Measurements from ENCODE around the gene ESPN. TPM values are rescaled to one million over a fixed set of nuclear protein-coding genes. Genes with fewer than 3 reads are reported as not detected.
"Not testable (repeated sequence)": the region's sequence is repeated elsewhere in the genome, so short reads cannot be mapped to it uniquely, and the experiment has no call there.

The ESPN gene
- total RNA-seq (ENCODE audit: insufficient read depth, low replicate concordance), result 0.24 TPM

DNA sequence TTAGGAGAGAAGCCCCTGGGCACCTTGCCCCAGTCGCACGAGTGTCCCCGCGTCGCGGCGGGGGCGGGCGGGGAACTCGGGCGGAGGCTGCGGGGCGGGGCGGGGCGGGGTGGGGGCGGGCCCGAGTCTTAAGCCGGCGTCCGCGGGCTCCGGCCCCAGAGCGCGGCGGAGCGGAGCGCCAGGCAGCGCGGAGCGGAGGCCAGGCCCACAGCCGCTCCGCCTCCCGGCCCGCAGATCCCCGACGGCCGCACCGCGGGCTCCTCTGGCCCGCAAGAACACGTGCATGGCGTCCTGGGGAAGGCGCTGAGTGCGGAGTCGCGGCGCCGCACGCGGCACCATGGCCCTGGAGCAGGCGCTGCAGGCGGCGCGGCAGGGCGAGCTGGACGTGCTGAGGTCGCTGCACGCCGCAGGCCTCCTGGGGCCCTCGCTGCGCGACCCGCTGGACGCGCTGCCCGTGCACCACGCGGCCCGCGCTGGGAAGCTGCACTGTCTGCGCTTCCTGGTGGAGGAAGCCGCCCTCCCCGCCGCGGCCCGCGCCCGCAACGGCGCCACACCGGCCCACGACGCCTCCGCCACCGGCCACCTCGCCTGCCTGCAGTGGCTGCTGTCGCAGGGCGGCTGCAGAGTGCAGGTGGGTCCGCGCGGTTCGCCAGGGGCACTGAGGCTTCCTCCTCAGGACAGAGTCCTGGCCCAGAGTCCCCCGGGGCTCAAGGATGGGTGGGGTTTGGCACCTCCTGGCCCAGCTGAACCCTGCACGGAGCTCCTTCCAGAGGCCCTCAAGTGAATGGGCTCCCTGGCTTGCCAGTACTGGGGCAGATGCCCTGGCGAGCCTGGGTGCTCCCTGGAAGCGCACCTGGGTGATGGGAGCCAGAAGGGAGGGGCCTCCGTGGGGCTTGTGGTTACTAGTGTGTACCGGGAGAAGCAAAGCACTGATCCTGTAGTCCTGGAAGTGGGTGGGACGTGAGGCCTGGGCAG, at the start of gene ESPN:
TSS of gene ESPN (plus strand) at position 158 of the 975 bp plus-strand sequence. CDS start at position 338, 180 bp downstream.
- DNase-seq (ENCODE audit: low spot score), result no peak

GRCh38 chr1:6378096-6378746, 46.4 kb upstream of the ESPN start:
- no peak for DNase-seq (ENCODE audit: low spot score)

- no peak for DNase-seq (ENCODE audit: low spot score)
Measured at GRCh38 chr1:6380037-6380436, 44.5 kb upstream of the ESPN start.

- no peak for DNase-seq (ENCODE audit: low spot score)
Measured at GRCh38 chr1:6384135-6384534, 40.4 kb upstream of the ESPN start.

DNA sequence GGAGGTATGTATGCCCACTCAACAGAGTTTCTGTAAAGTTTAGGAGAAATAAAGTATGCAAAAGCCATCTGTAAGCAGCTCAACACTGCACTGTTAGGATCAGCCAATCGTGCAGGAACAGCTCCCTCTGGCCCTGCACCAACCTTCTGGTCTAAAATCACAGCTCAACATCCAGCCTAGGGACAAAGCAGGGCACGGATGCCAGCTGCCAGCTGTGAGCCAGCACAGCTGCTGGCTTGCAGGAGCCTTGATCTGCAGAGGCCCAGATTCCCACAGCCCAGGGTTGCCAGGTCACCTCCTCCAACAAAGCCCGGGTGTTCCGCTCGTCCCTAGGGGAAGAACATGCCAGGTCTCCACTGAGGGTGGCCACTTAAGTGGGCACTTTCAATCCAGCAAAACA, 39.6 kb upstream of the ESPN start:
- DNase-seq (ENCODE audit: low spot score), result no peak

GRCh38 chr1:6385488-6386191, 38.9 kb upstream of the ESPN start:
- peak; percentile 50 for DNase-seq (ENCODE audit: low spot score)

- DNase-seq (ENCODE audit: low spot score), result peak; percentile 23
Measured at GRCh38 chr1:6386371-6386949, 38.1 kb upstream of the ESPN start.

GRCh38 chr1:6389971-6390370, 34.6 kb upstream of the ESPN start:
- no peak for DNase-seq (ENCODE audit: low spot score)

DNA sequence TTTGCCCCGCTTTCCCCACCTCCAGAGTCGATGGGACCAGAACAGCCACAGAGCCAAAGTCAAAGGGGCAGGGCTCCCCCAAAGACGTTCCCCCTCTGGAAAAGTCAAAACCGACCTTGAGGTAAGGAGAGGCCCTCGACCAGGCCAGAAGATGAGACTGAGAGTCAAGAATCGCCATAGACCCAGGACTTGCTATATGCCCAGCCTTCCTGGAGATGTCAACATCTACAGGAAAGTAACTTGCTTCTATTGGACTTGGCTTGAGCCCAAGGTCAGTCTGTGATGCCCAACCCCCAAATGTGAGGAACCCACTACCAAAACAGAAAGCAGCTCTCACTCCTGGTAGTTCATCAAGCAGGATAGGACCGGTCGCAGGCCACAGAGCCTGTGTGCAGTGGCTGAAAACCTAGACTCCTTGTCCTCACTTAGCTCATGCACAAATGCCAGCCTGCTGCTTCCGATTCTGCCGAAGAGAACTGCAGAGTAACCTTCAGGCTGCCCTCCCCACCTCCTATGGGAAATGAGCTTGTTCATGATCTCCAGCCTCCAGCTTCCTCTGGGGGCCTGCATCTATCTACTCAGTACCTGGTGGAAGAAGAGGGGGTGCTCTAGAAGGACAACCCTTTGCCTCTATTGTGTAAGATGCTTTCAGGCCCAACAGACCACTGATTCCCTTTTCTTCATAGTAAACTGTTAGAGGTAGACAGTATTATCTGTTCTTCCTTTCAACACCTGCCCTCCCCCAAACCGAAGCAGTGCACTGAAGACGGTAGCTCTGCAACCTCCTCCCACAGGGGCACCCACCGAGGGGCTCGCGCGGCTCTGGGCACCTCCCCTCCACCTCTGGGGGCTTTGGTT, 32.4 kb upstream of the ESPN start:
- no peak for DNase-seq (ENCODE audit: low spot score)

GRCh38 chr1:6392809-6393399, 31.7 kb upstream of the ESPN start:
- DNase-seq (ENCODE audit: low spot score), result peak; percentile 14

- peak; percentile 95 for DNase-seq (ENCODE audit: low spot score)
Measured at GRCh38 chr1:6393400-6394187, 31.0 kb upstream of the ESPN start, which contains the start of gene ACOT7. Gene ACOT7 (minus strand): TSS chr1:6393767. CDS start chr1:6393399, 368 bp downstream.

GRCh38 chr1:6395130-6395529, 29.4 kb upstream of the ESPN start:
- DNase-seq (ENCODE audit: low spot score), result not testable (repeated sequence)

DNA sequence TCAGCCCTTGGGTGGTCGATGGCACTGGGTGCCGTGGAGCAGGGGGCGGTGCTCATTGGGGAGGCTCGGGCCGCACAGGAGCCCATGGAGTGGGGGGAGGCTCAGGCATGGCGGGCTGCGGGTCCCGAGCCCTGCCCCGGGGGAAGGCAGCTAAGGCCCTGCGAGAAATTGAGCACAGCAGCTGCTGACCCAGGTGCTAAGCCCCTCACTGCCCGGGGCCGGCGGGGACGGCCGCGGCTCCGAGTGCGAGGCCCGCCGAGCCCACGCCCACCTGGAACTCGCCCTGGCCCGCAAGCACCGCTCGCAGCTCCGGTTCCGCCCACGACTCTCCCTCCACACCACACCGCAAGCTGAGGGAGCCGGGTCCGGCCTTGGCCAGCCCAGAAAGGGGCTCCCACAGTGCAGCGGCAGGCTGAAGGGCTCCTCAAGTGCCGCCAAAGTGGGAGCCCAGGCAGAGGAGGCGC, 28.8 kb upstream of the ESPN start:
- not testable (repeated sequence) for DNase-seq (ENCODE audit: low spot score)

DNA sequence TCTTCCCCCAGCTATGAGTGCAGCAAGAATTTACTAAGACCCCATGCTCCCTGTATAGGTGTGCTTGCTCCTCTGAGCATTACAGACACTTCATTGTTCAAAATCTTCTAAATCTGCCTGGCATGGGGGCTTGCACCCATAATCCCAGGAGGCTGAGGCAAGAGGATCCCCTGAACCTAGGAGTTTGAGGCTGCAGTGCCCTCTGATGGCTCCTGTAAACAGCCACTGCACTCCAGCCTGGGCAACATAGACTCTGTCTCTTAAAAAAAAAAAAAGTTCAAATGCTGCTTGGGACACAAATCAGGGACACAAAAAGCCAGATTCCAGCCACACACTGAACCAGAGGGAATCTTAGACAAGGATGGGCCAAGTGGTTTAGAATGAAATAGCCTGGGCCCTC, 27.6 kb upstream of the ESPN start:
- no peak for DNase-seq (ENCODE audit: low spot score)

DNA sequence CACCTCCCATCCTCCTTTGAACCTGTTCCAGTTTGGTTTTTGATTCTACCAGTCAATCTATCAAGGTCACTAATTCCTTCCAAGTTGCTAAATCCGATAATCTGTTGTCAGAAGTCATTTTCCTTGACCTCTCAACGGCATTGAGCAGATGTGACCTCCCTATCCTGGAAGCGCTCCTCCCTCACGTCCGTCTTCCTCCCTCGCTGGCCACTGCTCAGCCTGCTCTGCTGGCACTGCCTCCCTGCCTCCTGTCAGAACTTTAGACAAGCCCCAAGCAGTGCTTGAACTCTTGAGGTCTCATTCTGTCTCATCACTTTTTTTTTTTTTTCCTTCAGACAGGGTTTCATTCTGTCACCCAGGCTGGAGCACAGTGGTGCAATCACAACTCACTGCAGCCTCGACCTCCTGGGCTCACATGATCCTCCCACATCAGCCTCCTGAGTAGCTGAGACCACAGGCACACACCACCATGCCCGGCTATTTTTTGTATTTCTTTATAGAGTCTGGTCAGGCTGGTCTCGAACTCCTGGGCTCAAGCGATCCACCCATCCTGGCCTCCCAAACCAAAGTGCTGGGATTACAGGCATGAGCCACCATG, 26.6 kb upstream of the ESPN start:
- no peak for DNase-seq (ENCODE audit: low spot score)

- no peak for DNase-seq (ENCODE audit: low spot score)
Measured at GRCh38 chr1:6399294-6399693, 25.3 kb upstream of the ESPN start.

- no peak for DNase-seq (ENCODE audit: low spot score)
Measured at GRCh38 chr1:6401673-6402072, 22.9 kb upstream of the ESPN start.

- DNase-seq (ENCODE audit: low spot score), result no peak
Measured at GRCh38 chr1:6408023-6408422, 16.6 kb upstream of the ESPN start.

DNA sequence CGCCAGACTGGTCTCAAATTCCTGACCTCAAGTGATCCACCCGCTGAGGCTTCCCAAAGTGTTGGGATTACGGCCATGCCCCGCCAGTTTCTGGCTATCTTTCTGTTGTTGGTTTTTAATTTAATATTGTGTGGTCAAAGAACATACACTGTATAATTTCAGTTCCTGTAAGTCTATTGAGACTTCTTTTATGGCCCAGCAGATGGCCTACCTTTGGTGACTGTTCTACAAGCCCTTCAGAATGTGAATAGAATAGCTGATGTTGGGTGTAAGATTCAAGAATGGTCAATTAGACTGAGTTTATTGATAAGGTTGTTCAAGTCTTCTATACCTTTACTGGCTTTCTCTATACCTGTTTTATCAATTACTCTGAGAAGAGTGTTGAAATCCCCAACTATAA, 15.5 kb upstream of the ESPN start:
- no peak for DNase-seq (ENCODE audit: low spot score)

All from umbilical cord (tissue), 2 donors.